Measurements from ENCODE around the gene PTPRCAP. TPM values are rescaled to one million over a fixed set of nuclear protein-coding genes. Genes with fewer than 3 reads are reported as not detected.

PTPRCAP gene
- total and polyA plus RNA-seq, 9 of the 15 experiments (the other 6 are each of a cell fraction or from before 2014, with no cell fraction given) = 0.22 to 2.0 (median 1.1) TPM; not detected in 4

DNA sequence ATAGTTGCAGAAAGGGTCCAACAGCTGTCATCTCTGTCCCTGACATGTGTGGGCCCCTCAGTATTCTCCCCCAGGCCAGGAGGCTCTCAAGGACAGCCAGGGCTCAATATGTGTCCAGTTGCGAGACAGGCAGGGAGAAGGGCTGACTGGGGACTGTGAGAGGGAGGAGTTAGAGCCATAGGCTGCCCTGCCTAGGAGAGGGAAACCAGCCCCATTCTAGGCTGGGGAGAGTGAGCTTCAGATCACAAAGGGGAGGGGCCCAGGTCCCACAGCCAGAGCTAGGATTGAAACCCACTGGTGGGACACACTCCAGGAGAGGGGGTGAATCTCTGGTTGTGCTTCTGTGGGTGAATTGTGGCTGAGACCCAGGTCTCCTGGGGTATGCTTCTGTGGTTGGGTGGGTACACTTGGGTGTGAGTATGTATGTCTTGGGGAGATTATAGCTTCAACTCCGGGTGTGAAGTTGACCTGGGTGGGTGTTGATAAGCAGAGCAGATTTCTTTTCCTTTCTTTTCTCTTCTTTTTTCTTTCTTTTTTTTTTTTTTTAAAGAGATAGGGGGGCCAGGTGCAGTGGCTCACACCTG lies 24.1 kb downstream of the PTPRCAP start (continued):
- no peak for TF ChIP-seq BCLAF1 (IDR thresholded peaks at IDR 0.05; ENCODE audit: borderline replicate concordance in 1 of 2, control insufficient read depth in 1 of 2, low read depth in 2 of 2, low read length in 1 of 2)
- TF ChIP-seq SP2 (IDR thresholded peaks at IDR 0.05; ENCODE audit: extremely low read depth, low read depth, low read length, poor library complexity, severe bottlenecking) = no peak
- TF ChIP-seq SIN3B (IDR thresholded peaks at IDR 0.05; ENCODE audit: low read depth) = no peak
- TF ChIP-seq ZNF79 (CRISPR knock-in tag; IDR thresholded peaks at IDR 0.05; ENCODE audit: low read depth) = no peak
- TF ChIP-seq ZNF398 (CRISPR knock-in tag; IDR thresholded peaks at IDR 0.05) = no peak
- peak; percentile 31; the same call in 1 of the 2 replicates for TF ChIP-seq TAL1 (IDR thresholded peaks at IDR 0.05)
- no peak for TF ChIP-seq TRIM28 (IDR thresholded peaks at IDR 0.05)
